LHCN-M2 (cell line): ENCODE measurements around the gene TNNT2. TPM values are rescaled to one million over a fixed set of nuclear protein-coding genes. Genes with fewer than 3 reads are reported as not detected.
A peak's percentile ranks its signal among the peaks of the same experiment; 100 is the strongest.

ENCODE experiments used
- DNase-seq: peaks from one replicate; pipeline ENCODE4 v3.0.0-alpha.2; 2012; ENCODE audit warnings: low read depth
- total RNA-seq: library from RNA; depleted of rRNA; stranded (reverse); fragments of >200 nt; gene quantifications from 2 replicates; pipeline ENCODE4 v1.2.3, GENCODE V29; 2014

TNNT2 gene
- total RNA-seq, 1 experiment from 2014 or later, result 156 TPM

DNA sequence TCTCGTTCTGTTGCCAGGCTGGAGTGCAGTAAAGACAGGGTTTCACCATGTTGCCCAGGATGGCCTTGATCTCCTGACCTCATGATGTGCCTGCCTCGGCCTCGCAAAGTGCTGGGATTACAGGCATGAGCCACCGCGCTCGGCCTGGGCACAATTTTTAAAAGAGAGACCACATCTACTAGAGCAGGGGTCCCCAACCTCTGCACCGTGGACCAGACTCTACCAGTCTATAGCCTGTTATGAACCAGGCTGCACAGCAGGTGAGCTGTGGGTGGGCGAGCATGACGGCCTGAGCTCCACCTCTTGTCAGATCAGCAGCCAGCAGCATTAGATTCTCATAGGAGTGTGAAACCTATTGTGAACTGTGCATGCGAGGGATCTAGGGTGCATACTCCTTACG is 20.8 kb downstream of the TNNT2 start:
- no peak for DNase-seq

DNA sequence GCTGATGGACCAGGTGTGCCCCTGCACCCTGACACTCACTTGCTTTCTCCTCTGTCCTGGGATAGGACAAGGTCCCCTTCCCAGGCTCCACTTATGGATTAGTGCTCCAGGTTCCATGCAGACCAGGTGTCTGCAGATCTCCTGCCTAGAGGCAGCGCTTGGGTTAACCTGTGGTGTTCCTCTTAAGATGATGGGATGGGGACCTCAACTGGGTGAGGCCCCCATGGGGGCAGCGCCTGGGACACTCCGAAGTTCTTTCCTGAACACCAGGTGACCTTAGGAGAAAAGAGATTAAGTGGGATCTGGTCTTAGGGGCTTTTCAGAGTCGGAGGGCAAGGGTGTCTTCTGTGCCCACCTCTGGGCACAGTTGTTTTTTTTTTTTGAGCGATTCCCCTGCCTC is 21.2 kb downstream of the TNNT2 start:
- no peak for DNase-seq

DNA sequence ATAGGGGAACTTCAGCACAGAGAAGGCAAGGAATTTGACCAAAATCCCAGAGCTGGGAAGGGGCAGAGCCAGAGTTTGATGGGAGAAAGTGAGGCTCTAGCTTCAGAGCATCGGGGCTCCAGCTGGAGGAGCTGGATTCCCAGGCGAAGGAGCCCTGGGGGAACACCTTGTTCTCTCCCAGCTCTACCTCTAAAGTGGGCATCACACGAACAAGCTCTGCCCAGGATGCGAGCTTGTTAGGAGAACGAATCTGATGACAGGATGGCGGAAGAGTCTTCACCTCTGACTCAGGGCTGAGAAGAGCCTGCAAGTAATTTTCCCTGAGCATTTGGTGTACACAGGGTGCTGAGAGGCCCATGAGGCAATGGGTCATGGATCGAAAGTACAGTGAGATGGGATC is 22.0 kb downstream of the TNNT2 start:
- DNase-seq, result no peak

DNA sequence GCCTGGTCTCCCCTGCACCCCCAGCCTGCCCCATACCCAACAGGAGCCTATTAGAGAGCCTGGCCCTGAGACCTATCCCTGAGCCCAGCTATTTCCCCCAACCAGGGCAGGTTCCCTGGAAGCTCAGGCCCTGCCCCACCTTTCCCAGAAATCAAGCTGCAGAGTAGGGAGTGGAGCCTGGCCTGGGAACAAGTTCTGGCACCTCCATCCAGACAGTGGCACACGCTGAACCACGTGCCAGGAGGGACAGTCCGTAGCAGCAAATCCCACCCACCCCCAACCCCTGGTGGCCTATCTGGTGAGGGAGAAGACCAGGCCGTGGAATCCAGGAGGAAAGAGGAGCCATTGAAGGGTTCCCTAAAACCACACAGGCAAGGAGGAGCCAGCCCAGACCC is 22.6 kb downstream of the TNNT2 start:
- no peak for DNase-seq

DNA sequence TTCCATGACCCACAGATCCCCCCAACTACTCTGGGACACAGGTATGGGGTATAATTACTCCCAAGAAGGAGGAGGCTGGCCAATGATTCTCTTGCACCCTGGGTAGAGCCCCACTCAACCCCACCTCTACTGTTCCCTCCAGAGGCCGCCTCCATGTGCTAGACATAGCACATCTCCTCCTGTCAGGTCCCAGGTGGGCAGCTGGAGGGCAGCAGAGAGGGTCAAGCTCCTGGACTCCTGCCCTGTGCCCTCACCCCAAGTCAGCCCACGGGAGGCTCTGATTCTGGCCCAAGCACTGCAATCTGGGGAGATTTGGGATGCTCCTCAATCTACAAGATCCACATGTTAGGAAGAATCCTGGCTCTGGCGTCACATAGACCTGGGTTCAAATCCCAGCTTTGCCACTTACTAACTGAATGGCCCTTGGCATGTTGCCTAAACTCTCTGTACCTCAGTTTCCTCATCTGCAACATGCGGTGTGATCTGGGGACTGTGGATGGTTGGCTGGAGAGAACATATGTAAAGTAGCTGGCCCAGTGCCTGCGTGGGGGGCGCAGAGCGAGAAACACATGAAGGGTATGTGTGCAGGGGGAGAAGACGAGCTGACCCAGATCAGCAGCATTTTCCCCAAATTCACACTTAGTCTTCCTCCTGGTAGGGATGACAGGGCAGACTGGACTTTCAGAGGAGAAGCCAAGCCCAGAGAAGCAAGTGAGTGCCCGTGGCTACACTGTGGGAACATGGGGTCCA is 23.2 kb downstream of the TNNT2 start:
- no peak for DNase-seq

DNA sequence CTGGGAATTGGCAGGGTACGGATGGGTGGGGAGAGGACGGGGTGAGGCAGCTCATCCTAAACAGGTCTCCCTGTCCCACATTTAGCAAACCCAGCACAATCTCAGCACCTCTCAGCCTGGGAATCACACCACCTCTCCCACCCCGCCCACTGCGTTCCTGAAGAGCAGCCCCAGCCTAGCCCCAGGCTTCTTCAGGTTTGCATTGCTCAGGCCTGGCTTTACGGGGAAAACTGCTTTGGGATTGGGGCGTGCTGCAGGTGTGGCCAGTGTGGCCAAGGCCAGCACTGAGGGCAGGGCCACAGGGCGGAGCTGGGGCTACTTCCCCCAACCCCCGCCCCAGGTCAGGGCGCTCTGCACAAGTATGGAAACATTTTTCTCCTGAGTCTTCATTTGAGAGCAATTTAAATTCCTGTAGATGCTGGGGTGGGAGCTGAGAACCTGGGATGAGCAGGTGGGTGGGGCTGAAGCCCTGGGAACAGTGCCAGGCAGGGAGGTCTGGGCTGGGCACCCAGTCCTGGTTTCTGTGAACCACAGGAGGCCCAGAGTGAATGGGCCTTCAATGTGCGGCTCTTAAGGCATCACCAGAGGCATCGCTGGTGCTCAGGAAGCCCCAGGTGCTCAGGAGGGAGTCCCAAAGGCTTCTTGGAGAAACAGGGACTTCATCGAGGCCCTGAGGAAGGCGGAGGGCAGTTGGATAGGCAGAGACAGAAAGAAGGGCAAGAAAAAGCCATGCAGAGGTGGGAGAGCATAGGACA is 24.1 kb downstream of the TNNT2 start:
- no peak for DNase-seq

DNA sequence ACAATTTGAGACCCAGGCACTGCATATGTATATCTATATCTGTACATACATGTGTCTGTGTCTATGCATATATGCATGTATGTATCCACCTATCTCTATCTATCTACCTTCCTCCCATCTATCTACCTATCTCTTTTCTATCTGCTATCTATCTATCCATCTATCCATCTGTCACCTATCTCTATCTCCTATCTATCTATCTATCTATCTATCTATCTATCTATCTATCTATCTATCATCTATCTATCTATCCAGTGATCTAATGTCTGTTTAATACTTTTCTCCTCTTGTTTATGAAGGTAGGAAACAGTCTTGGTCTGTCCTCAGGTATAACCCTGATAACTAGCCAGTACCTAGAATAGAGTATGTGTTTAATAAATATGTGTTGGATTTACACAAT is 25.9 kb downstream of the TNNT2 start:
- DNase-seq, result no peak

DNA sequence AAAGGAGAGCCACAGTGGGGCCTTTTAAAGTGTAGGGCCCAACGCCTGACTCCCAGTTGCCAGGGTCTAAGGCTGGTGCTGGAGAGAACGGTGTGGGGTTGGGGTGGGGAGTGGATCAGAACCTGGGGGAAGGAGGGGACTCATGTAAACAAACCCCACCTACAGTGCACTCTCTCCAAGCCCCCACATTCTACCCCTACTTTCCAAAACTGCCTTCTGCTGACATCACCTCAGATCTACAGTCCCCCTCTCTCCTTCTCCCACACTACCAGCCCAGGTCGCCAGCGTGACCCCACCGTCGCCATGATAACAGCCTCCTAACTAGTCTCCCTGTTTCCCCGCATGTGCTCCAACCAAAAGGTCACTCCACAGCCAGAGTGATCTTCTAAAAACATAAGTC is 26.6 kb downstream of the TNNT2 start:
- DNase-seq, result no peak

DNA sequence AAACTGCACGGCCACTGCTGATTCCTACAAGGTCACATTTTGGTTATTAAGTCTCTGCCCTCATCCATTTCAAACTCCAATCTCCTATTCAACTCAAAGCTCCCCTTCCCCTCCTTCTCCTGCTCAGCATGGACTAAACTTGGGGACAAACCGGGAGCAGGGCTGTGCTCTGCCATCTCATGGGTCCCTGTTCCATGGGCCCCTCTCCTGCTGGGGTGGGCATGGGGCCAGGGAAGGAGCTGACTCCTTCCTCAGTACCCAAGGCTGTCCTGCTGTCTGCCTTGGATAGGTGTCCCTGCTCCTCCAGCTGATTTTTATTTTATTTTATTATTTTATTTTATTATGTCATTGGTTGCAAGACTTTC is 27.1 kb downstream of the TNNT2 start:
- DNase-seq, result no peak

DNA sequence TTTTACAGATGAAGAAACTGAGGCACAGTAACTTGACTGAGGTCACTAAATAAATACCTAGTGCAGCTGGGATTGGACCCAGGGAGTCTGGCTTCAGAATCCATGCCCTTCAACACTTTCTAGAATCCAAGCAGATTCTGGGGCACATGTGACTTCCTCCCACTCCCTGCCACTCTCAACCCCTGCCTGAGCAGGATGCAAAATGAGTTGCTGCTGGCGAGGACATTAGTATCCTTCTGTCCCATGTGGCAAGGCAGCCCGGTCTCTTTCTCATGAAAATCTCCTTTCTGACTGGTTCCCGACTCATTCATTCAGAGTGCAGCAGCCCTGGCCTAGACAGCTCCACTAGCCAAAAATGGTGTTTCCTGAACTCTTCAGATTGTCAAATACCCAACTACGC is 28.4 kb downstream of the TNNT2 start:
- no peak for DNase-seq

DNA sequence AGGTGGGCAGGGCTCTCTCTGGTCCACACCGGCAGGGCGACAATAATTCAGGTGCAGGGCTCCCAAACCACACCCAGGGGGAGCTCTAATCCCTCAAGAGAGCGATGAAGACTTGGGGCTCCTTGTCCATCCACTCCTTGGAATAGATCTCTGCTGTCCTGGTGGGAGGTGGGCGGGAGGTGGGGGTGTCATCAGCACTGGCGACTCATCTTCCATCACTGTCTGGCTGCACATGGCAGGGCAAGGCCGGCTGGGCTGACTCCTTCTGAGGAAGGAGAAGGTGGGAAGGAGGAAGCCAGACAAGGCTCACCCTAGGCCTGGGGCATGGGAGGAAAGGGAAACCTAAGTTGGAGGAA is 29.3 kb downstream of the TNNT2 start:
- peak; percentile 61 for DNase-seq

DNA sequence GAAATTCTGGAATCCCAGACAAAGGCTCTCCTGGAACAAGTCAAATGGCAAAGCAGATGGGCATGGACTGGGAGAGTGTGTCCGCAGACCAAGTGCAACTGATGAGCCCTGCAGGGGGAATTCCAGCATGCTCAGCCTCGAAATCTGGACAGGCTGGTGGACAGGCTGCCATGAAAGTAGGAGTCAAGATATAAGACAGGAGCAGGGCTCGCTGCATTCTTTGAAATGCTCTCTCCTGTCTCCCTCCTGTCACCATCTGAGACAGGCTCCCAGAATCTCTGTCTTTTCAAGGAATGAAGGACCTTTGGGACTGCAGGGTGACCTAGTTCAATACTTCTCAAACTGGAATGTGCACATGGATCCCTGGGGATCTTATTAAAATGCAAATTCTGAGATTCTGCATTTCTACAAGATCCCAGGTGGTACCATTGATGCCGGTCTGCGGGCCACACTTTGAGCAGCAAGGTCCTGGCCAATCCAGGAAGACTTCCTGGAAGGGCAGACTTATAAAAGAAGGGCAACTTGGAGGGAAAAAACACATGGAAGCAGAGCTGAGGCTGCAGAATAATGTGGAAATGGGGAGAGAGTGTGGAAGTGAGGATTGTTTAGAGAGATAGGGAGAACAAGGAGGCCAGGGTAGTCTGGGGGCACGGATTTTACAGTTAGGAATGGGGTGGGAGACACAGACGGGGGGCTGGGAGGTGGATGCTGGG is 29.8 kb downstream of the TNNT2 start:
- no peak for DNase-seq

DNA sequence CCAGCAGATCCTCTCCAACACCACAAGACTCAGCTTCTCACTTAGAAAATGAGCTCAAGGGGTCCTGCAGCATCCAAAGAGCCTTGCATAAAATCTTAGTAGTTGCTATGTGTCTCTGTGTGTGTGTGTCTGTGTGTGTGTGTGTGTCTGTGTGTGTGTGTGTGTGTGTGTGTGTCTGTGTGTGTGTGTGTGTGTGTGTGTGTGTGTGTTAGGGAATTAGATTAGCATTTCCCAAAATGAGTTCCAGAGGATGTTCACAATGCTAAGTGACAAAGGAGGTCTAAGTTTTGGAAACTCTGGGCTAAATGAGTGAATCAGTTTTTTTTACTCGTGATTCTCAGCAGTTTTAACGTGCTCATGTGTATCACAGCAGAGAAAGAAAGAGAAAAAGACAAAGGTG is 30.5 kb downstream of the TNNT2 start:
- no peak for DNase-seq

DNA sequence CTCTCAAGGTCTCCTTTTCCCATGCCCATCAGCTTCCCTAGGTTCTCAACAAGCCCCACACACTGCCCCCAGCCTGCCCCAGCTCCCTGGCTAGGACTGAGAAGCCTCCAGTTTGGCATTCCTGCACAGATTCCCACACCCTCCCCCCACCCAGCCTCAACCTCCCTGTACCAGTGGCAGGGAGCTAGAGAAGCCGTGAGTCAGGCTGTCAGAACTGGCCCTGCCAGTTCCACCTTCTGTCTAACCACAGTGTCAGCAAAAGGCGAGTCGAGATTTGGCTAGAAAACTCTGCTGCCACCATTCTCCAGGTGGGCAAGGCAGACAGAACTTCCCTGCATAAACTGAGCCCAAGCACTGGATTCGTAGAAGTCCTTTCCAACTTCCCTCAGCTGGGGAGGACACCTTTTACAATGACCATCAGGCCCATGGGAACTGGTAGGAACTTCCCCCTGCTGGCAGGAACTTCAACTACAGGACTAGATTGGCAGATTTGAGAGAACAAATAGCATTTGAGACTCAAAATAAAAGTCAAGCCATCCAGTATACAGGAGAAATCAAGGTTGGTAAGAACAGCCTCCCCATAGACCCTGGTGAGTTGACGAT is 31.0 kb downstream of the TNNT2 start:
- DNase-seq, result peak; percentile 49

DNA sequence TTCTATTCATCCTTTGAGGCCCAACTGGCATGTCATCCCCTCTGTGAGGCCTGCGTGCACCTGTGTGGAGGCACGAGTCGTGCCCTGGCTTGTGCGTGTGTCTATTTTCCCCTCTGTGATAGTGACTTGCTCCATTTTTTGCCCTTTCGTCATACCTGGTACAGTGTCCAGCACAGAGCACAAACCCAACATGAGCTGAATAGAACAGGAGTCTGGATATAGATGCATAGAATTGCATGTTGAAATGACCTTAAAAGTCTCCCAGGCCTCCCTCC is 32.5 kb downstream of the TNNT2 start:
- no peak for DNase-seq

DNA sequence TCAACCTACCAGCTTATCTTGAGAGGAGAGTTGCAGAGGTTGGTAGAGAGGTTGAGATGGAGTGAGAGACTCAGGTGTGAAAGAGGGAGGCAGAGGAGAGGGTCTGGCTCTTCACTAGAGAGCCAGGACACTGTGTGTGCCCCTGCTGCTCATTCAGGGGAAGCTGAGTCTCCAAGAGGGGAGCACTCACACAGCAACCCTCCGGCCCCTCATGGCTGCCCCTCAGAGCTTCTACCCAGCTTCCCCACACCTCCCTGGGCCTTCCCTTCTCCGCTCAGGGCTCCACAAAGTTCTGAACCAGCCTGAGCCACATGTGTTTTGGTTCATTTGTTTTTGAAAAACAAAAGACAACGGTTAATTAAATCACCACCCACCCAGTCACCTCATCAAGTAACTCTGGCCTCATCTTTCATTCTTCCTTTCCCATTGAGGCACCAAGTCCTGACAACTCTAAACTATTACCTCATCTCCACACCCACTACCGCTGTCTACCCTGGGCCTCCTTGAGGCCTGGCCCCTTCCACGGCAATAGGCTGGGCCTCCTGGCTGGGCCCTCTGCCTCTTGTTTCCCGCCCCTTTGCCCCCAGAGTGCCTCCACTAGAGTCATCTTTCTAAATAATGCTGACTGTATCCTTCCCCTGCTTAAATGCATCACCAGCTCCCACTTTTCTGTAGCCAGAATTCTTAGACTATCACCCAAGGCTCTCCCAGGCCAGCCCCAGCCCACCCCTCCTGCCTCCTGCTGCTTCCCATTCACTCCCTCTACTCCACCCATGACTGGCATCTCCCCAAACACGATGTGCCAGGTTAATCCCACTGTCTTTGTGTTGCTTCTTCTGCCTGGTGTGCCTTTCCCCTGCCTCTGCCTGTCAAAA is 33.0 kb downstream of the TNNT2 start:
- no peak for DNase-seq

DNA sequence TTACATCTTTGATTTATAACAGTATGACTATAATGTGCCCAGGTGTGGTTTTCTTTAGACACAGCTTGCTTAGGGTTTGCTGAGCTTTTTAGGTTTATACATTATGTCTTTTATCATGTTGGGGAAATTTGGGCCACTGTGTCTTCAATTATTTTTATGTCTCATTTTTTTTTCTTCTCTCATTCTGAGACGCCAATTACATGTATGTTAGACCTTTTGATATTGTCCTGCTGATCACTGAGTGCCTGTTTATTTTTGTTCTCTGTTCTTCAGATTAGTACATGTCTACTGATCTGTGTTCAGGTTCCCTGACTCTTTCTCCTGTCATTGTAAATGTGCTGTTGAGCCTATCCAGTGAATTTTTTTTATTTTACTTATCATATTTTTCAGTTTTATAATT is 36.1 kb downstream of the TNNT2 start:
- no peak for DNase-seq

DNA sequence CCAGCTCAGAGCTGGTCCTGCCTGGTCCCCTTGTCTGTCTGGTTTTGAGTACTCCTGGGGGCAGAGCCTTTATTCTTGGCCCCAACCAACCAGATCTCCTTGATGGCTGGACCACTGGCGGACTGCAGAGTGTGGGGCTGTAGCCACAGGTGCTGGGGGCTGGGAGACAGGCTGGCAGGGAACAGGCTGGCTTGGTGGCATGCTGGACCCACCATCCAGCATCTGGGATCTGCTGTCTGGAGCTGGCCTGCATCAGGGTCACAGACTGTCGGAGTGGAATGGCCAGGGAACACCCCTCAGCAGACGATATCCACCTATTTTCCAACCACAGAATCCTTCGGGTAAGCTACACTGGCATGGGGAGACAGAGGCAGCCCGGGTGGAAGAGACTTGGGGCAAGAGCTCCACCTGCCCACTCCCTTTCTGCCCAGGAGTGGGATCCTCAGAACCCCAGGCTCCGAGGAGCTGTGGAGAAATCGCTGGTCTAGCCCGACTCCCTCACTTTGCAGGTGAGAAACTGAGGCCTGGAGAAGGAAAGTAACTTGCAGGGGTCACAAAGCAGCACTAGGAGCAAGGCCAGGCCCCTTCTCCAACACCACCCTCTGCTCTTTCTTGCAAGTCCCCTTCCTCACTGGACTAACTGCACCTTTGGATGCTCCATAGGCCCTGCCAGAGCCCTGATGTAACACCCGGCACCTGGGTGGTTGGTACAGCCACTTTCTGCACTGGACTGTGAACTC is 40.6 kb downstream of the TNNT2 start:
- DNase-seq, result no peak

DNA sequence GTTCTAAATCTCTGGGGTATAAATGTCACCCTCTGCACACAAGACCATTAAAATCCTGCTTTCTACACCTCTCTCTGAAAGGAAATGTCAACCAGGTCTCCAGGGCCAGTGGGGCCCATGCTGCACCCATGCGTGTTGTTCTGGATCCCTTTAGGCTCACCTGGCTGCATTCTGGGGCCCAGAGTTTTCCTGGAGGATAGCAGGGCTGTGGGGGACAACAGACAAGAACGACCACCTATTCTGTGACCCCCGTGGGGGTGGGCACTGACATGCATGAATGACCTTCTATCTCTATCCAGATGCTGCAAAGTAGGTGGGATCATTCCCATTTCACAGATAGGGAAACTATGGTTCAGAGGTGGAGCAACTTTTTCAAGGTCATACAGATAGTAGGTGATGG is 41.6 kb downstream of the TNNT2 start:
- DNase-seq, result no peak

DNA sequence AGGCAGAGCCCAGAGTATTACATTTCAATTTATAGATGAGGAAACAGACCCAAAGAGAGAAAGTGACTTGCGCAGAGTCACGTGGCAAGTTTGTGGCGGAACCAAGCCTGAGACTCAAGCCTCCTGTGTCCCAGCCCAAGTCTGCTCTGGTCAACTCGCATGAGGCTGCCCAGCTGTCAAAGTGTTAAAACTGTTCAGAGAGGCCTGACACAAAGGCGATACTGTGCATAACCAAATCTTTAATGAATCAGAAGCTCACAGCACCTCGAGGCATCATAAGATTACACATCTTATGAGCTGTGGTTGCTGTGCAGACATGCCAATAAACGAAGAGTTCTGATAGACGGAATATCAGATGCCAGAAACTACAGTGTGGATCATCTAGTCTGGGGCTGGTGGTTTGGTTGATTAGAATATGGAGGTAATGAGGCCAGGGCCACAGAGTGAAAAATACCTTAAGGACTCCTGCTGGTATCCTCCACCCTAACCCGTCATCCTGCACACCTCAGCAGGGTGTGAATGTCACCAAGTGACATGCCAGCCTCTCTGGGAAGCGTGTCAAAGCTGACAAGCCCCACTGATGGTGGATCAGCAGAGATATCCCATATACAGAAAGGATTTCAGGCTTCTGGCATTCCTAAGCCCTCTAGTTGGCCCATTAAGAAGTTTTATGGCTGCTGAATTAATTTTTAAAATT is 42.2 kb downstream of the TNNT2 start:
- no peak for DNase-seq
